ENCODE results near the gene SASH3. TPM values are rescaled to one million over a fixed set of nuclear protein-coding genes. Genes with fewer than 3 reads are reported as not detected.

SASH3 gene
- total and polyA plus RNA-seq, 5 experiments from 2014 or later: 100 to 187 (median 154) TPM

- H3K36me3 Mint-ChIP-seq: no peaks in the 10 kb centered on the region
- ATAC-seq (peak in 1 of 2 donors; percentile 71), DNase-seq (peak in 5 of 10 donors; percentile 15 to 61 (median 24))
- peaks cover 18 to 46% (median 37%) of the 10 kb centered on the region in 4 donors for H3K4me1 Mint-ChIP-seq
- H3K27me3 Mint-ChIP-seq: no peaks in the 10 kb centered on the region
- peak overlapping the region in 8 of 10 donors; percentile 7 to 62 (median 28) for H3K4me3 Mint-ChIP-seq
- no peaks in the 10 kb centered on the region for H3K9me3 Mint-ChIP-seq
- POLR2A ChIA-PET: interaction anchor here (1.3 to 2.6 kb wide), 3 partner anchors 9 to 33 kb away, joined by 4 to 9 read pairs (median 4); no protein-coding TSS in a partner anchor
- peak overlapping the region in 7 of 10 donors; percentile 22 to 87 (median 46) for H3K27ac Mint-ChIP-seq
Measured at GRCh38 chrX:129744861-129745321, 34.9 kb upstream of the SASH3 start.

DNA sequence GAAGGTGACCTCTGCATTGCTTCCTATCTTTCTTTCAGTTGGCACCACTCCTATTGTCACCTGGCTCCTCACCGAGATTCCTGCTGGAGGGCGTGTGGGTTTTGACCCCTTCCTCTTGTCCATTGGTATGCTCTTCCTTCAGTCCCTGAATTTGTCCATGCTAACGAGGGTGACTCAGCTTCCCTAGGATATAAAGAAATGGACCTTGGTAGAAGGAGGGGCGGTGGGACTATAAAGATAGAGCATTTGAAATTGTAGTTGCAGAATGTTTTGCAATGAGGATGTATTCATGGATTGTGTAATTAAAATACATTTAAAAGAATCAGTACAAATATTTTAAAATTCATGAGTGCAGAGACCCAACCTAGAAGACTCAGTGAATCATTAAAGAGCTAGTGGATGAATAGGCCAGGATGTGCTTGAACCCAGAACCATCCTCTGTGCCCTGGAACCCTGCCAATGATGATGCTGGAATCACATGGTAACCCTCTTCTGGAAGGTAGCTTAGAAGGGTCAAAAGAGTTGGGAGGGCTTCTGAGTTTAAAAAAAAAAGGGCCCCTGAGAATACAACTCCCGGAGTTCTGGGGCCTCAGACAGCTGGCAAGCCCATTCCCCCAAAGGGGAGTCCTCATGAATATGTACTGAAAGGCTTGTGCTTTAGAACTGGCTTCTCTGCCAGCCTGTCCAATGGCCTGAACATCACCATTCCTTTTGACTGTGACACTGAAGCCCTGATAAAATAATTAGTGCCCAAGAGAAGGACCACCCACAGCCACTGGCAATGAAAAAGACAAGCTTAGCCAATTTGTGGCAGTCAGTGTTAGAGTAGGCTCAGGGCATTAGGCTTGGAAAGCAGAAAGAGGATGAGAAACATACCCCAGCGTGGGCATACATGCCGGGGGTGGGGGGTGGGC lies 32.9 kb upstream of the SASH3 start:
- Mint-ChIP-seq H3K9me3 (no peaks in the 10 kb centered on the region), H3K36me3 (no peaks in the 10 kb centered on the region), H3K4me1 (peaks cover 18 to 39% (median 37%) of the 10 kb centered on the region in 4 donors), H3K27ac (no peak overlapping the region), H3K4me3 (no peak overlapping the region), H3K27me3 (no peaks in the 10 kb centered on the region)
- DNase-seq (no peak), ATAC-seq (no peak)
- POLR2A ChIA-PET: interaction anchor here (1.2 to 2.6 kb wide), 2 partner anchors 9 to 33 kb away, joined by 3 to 9 read pairs; partner anchors contain the start of gene SASH3

DNA sequence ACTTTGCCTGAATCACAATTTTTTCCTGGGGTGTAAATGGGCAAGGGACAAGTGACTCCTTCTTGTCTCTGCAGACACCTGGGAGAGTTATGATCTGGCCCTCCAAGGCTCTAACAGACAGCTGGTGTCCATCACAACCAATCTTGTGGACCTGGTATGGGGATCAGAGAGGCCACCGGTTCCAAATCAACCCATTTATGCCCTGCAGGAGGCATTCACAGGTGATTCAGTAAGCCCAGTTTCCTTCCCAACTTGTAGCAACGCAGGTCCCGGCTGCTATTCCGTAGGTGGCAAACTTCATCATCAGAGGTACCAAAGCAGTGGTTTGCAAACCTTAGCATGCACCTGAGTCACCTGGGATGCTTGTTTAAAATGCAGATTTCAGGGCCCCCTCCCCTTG lies 32.2 kb upstream of the SASH3 start:
- no peak overlapping the region for H3K27ac Mint-ChIP-seq

GRCh38 chrX:129748305-129748704 lies 31.4 kb upstream of the SASH3 start:
- no peaks in the 10 kb centered on the region for H3K9me3 Mint-ChIP-seq
- peaks cover 15 to 28% (median 27%) of the 10 kb centered on the region in 4 donors for H3K4me1 Mint-ChIP-seq
- H3K36me3 Mint-ChIP-seq: no peaks in the 10 kb centered on the region
- no peak overlapping the region for H3K27ac Mint-ChIP-seq
- H3K27me3 Mint-ChIP-seq: no peaks in the 10 kb centered on the region
- ATAC-seq (no peak), DNase-seq (no peak)
- POLR2A ChIA-PET: interaction anchor here (1.5 kb wide), 1 partner anchor 29 kb away, joined by 4 read pairs; no protein-coding TSS in a partner anchor
- no peak overlapping the region for H3K4me3 Mint-ChIP-seq

More for the DNA sequence above, 32.2 kb upstream of the SASH3 start:
- Mint-ChIP-seq H3K27me3 (no peaks in the 10 kb centered on the region), H3K4me3 (no peak overlapping the region), H3K36me3 (no peaks in the 10 kb centered on the region), H3K4me1 (peaks cover 17 to 35% (median 33%) of the 10 kb centered on the region in 4 donors), H3K9me3 (no peaks in the 10 kb centered on the region)
- DNase-seq (no peak), ATAC-seq (no peak)
- POLR2A ChIA-PET: interaction anchor here (2.6 kb wide), 1 partner anchor 8 kb away, joined by 9 read pairs; no protein-coding TSS in a partner anchor

- no peaks in the 10 kb centered on the region for H3K27me3 Mint-ChIP-seq
- peaks cover 13 to 25% (median 22%) of the 10 kb centered on the region in 4 donors for H3K4me1 Mint-ChIP-seq
- POLR2A ChIA-PET: interaction anchor here (1.5 kb wide), 1 partner anchor 28 kb away, joined by 4 read pairs; no protein-coding TSS in a partner anchor
- no peak for ATAC-seq
- DNase-seq: no peak
- H3K36me3 Mint-ChIP-seq: no peaks in the 10 kb centered on the region
- H3K9me3 Mint-ChIP-seq: no peaks in the 10 kb centered on the region
- H3K27ac Mint-ChIP-seq: no peak overlapping the region
- H3K4me3 Mint-ChIP-seq: no peak overlapping the region
Measured at GRCh38 chrX:129749069-129749468, 30.7 kb upstream of the SASH3 start.

DNA sequence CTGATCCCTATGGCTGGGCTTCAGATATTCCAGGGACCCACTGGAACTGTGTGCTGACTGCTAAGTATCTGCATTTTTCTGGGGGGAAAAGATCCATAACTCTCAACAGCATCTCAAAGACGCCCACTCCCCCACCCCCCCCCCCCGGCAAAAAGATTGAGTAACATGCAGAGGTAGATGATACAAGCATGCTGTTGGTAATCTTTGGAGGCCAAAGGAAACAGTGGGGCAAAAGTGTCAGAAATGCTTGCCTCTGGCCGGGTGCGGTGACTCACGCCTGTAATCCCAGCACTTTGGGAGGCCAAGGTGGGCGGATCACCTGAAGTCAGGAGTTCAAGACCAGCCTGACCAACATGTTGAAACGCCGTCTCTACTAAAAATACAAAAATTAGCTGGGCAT lies 28.8 kb upstream of the SASH3 start:
- DNase-seq (no peak), ATAC-seq (no peak)
- Mint-ChIP-seq H3K27me3 (no peaks in the 10 kb centered on the region), H3K9me3 (no peaks in the 10 kb centered on the region), H3K4me1 (peaks cover 10 to 23% (median 21%) of the 10 kb centered on the region in 4 donors), H3K4me3 (no peak overlapping the region), H3K36me3 (no peaks in the 10 kb centered on the region), H3K27ac (no peak overlapping the region)
- POLR2A ChIA-PET: interaction anchor here (0.7 kb wide), 1 partner anchor 18 kb away, joined by 3 read pairs; no protein-coding TSS in a partner anchor

DNA sequence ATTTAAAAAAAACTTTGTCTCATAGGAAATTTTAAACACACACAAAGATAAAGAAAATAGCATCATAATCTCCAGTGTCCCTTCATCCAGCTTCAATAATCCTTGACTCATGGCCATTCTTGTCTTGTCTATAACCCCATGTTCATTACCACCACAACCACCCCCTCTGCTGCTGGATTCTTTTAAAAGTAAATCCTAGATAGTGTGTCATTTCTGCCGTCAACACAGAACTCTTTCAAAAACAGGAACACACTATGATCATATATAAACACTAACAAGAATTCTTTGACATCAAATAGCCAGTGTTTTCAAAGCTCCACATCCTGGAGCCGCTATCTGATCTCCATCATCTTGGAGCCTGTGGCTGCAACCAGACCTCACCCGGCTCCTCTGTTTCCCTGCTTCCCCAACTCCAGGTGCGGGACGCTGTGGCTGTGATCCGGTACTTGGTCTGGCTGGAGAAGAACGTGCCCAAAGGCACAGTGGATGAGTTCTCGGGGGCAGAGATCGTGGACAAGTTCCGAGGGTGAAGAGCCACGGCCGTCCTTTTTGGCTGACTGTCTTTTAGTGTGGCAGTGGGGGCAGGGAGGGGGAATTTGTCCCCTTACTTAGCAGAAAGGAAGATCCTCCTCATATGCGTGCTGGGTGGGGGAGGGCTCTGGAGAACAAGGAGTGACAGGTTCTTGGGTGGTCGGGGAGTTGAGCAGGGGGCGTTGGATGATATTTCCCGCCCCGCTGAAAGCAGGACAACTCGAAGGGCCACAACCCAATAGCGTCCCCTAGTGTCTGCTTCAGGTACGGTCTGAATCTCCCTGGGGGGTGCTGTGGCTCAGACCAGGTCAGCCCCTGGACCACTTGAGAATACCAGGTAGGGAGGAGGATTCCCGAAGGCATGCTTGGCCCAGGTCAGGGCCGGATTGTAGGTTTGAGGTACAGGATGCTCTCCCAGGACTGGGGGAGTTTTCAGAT lies 25.4 kb upstream of the SASH3 start:
- H3K27me3 Mint-ChIP-seq: no peaks in the 10 kb centered on the region
- DNase-seq (no peak), ATAC-seq (peak in 1 of 2 donors; percentile 20)
- peak overlapping the region in 5 of 10 donors; percentile 3 to 64 (median 44) for H3K4me3 Mint-ChIP-seq
- H3K36me3 Mint-ChIP-seq: no peaks in the 10 kb centered on the region
- peak overlapping the region in 5 of 10 donors; percentile 6 to 85 (median 66) for H3K27ac Mint-ChIP-seq
- no peaks in the 10 kb centered on the region for H3K9me3 Mint-ChIP-seq
- POLR2A ChIA-PET: interaction anchor here (1.4 to 2.2 kb wide), 6 partner anchors 8 to 44 kb away, joined by 4 to 35 read pairs (median 8); partner anchors contain the start of gene SASH3
- peaks cover 11 to 51% (median 43%) of the 10 kb centered on the region in 4 donors for H3K4me1 Mint-ChIP-seq

DNA sequence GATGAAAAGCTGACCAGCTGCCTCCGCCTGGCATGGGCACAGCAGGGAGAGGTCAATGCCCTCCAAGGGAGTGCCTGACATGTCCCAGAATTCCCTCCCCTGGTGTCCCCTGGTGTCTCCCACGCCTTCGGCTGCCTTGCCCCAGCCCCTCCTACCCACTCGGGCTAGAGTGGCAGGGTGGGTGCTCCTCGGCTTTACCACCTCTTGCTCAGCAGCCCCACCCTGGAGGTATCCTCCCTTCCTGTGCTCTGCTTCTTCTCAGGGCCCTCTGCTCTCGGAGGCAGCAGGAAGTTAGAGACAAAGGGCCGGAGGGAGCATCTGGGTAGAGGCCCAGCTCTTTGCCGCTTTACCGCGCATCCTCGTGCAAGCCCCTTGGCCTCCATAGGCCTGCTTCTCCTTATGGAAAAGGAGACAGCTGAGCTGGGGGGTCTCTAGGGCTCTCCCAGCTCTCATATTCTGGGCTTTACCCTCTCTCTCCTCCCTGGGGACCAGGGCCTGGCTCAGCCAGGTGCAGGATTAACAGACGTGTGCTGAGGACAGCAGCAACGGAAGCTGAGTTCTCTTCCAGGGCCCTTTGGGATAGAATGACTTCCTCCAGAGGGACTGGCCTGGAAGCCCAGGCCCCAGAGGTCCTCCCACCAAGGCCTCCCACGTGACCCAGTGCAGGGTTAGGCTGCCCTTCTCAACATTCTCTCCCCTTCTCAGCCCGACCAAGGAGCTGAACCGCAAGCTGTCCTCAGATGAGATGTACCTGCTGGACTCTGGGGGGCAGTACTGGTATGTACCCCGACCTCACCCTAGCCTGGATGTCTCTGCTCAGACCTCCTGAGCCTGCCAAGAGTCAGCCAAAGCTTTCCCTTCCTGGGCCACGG lies 23.7 kb upstream of the SASH3 start:
- DNase-seq: peak in 2 of 10 donors; percentile 36 to 70

DNA sequence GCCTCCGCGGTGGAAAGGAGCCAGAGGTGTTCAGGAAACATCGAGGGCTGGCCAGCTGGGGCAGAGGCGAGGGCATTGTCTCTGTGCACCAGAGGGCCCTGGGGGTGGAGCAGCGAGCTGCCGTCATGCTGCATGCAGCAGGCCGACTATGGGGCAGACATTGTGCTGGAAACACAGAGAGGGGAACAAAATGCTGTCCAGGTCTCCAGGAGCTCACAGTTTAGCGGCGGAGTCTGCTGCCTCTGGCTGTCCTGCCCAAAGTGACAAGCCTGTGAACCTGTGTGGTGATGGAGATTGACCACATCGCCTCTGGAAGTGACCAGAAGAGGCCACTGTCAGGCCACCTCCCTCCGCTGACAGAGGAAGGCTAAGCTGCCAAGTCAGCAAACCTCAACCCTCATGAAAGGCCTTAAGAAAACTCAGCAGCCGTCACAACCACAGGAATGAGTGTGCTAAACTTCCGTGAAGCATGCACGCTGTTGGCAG lies 20.1 kb upstream of the SASH3 start:
- POLR2A ChIA-PET: interaction anchor here (0.9 to 18.2 kb wide), 5 partner anchors 9 to 40 kb away, joined by 5 to 382 read pairs (median 15); partner anchors contain the start of gene SASH3
- Mint-ChIP-seq H3K4me1 (peaks cover 13 to 64% (median 56%) of the 10 kb centered on the region in 4 donors), H3K36me3 (no peaks in the 10 kb centered on the region), H3K27ac (peak overlapping the region in 7 of 10 donors; percentile 28 to 80 (median 58)), H3K9me3 (no peaks in the 10 kb centered on the region), H3K4me3 (peak overlapping the region; percentile 16 to 74 (median 44)), H3K27me3 (no peaks in the 10 kb centered on the region)
- peak; percentile 86 to 88 for ATAC-seq
- peak in 7 of 10 donors; percentile 37 to 73 (median 67) for DNase-seq

More for the DNA sequence above, 23.7 kb upstream of the SASH3 start:
- peak; percentile 43 to 45 for ATAC-seq
- no peaks in the 10 kb centered on the region for H3K27me3 Mint-ChIP-seq
- peak overlapping the region in 8 of 10 donors; percentile 12 to 79 (median 68) for H3K27ac Mint-ChIP-seq
- POLR2A ChIA-PET: interaction anchor here (0.7 to 2.2 kb wide), 13 partner anchors 10 to 102 kb away, joined by 3 to 35 read pairs (median 6); partner anchors contain the start of genes APLN and SASH3
- no peaks in the 10 kb centered on the region for H3K9me3 Mint-ChIP-seq
- no peaks in the 10 kb centered on the region for H3K36me3 Mint-ChIP-seq
- peak overlapping the region; percentile 14 to 76 (median 58) for H3K4me3 Mint-ChIP-seq
- H3K4me1 Mint-ChIP-seq: peaks cover 16 to 67% (median 59%) of the 10 kb centered on the region in 4 donors

- DNase-seq (no peak), ATAC-seq (peak; percentile 3 to 13)
- POLR2A ChIA-PET: interaction anchor here (0.9 to 18.2 kb wide), 5 partner anchors 9 to 39 kb away, joined by 5 to 382 read pairs (median 15); partner anchors contain the start of gene SASH3
- Mint-ChIP-seq H3K9me3 (no peaks in the 10 kb centered on the region), H3K27me3 (no peaks in the 10 kb centered on the region), H3K27ac (peak overlapping the region in 8 of 10 donors; percentile 28 to 80 (median 56)), H3K4me3 (peak overlapping the region in 9 of 10 donors; percentile 16 to 74 (median 45)), H3K36me3 (no peaks in the 10 kb centered on the region), H3K4me1 (peaks cover 11 to 59% (median 51%) of the 10 kb centered on the region in 4 donors)
Measured at GRCh38 chrX:129760155-129760554, 19.6 kb upstream of the SASH3 start.
